SW480 (cell line): ENCODE measurements around the gene PKP4.

ENCODE experiments used
- DNase-seq: peaks from one replicate; pipeline ENCODE4 v3.0.0-alpha.2; 2016; ENCODE audit warnings: low spot score

Gene PKP4

GRCh38 chr2:158497486-158497885 is 40.7 kb downstream of the PKP4 start:
- no peak for DNase-seq

DNA sequence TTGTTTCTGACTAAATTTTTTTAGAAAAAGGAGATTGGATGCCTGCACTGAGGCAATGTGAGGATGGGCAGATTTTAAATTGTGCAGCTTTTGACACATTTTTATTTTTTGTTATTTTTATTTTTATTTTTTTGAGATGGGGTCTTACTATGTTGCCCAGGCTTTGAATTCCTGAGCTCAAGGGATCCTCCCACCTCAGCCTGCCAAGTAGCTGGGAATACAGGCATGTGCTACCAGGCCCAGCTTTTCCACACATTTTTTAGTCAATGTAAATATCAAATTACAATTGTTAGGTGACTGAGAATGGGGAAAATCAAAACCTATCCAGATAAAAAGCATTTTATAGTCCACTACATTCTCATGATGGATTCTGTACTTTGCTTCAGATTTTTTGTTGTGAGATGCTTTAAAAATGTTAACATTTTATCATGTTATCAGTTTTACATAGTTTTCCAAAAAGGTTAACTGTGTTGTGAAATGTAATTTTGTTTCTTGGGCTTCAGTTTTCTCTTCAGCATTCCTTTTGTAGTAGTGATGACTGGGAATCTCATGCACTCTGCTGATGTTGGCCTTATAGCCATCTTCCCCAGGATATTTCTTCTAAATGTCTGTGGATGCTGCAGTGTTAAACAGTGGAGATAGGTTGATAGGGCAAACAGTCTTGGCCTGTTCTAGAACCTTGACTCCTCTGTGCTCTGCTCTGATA is 41.4 kb downstream of the PKP4 start:
- no peak for DNase-seq

GRCh38 chr2:158498749-158499136 is 42.0 kb downstream of the PKP4 start:
- DNase-seq: no peak

DNA sequence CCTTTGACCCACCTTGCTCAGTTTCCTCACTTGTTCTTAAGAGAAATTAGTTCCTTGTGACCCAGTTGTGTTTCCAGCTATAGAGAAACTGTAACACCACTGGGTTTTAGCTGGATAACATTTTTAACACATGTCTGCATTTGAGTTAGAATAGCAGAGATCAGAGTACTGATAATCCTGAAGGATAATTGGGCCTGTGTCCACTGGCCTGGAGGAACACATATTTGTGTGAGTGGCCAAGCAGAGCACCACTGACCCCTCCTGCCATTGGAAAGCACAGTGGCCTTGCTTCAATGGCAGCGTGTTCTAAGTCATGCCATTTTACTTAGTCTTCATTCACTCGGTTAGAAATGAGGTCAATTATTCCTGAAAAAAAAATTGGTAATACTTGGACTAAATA is 42.6 kb downstream of the PKP4 start:
- DNase-seq: no peak

DNA sequence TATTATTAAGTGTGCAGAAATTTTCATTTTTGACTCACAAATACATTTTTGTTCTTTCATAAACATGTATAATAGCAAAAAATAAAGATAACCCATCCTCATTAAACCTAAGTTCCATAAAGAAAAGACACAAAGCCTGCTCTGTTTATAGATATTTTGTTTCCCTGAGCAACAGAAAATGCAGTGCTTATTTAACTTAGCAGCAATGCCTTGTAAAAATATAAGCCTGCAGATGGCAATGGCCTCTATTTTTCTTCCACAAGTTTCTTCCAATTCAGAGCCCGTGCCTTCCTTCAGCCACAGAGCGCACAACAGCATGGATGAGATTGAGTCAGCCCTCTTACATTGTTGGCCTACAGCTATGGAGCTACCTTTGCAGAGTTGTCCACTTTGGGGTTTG is 43.6 kb downstream of the PKP4 start:
- no peak for DNase-seq

DNA sequence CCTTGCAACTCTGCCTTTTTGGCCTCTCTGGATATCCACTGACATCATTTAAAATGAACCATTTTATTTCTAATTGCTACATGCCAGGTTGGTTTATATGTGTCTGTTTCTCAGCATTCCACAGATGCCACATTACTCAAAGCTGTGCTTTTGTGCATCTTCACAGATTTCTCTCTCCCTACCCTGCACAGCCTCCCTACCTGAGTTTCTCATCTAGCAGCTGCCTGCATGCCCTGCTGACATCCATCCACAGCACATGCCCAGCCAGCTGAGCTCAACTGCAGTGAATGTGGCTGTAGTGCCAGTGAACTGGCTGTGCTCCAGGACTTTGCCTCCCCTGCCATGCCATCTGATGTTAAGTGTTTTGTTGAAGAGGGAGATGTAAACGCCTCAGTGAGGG is 44.5 kb downstream of the PKP4 start:
- no peak for DNase-seq

DNA sequence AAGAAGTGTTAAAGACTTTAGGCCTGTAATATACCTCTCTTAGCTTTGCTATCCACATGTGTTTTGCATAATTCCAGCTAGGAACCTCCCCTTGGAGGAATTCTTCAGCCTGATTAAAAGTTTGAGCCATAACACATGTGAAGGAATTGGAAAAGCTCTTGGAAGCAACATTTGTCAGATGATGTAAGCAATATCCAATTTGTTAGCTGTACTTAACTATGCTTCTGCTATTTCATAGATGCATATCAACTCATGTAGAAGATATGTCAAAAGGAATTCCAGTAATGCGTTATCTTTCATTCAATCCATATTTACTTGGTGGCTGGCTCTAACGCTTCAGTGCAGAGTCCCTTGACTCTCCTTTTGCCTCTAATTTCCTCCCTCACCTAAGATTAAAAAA is 46.2 kb downstream of the PKP4 start:
- no peak for DNase-seq

GRCh38 chr2:158504088-158504487 is 47.3 kb downstream of the PKP4 start:
- no peak for DNase-seq

GRCh38 chr2:158505448-158505934 is 48.7 kb downstream of the PKP4 start:
- no peak for DNase-seq

- DNase-seq: no peak
Observed at GRCh38 chr2:158507141-158507540, 50.4 kb downstream of the PKP4 start.

GRCh38 chr2:158507679-158508078 is 50.9 kb downstream of the PKP4 start:
- no peak for DNase-seq

GRCh38 chr2:158509928-158510797 is 53.4 kb downstream of the PKP4 start:
- no peak for DNase-seq

DNA sequence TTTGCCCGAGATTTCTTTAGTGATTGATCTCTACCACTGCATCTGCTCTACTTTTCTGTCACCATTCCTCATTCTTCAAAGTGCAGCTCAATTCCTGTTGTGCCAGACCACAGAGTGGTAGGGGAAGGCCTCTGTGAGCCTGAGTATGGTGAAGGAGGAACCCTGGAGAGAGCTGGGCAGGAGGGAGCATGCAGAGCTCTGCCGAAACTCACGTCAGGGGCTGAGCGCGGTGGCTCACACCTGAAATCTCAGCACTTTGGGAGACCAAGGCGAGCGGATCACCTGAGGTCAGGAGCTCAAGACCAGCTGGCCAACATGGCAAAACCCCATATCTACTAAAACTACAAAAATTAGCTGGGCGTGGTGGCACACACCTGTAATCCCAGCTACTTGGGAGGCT is 54.1 kb downstream of the PKP4 start:
- DNase-seq: no peak

- DNase-seq: no peak
Observed at GRCh38 chr2:158511706-158512105, 55.0 kb downstream of the PKP4 start.

GRCh38 chr2:158512323-158512722 is 55.6 kb downstream of the PKP4 start:
- no peak for DNase-seq

GRCh38 chr2:158513841-158514240 is 57.1 kb downstream of the PKP4 start:
- no peak for DNase-seq

- no peak for DNase-seq
Observed at GRCh38 chr2:158518084-158518483, 61.3 kb downstream of the PKP4 start.

DNA sequence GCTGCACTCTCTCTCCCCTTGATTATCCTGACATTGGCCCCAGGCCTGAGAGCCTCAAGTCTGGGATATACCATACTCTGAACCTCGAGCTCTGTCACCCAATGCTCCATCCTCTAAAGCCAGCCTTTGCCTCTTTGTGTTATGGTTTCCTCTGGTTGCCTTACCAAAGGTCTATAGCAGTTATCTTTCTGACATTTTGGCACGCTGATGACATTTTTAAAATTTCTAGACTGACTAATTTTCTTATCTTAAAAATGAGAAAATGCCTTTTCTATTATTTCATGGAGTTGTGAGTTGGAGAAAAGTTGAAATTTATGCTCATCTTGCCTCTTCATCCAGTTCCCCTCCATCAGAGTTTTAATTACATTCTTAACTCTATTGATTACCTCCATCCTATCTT is 62.7 kb downstream of the PKP4 start:
- no peak for DNase-seq

GRCh38 chr2:158529379-158530259 is 72.9 kb downstream of the PKP4 start:
- DNase-seq: no peak

DNA sequence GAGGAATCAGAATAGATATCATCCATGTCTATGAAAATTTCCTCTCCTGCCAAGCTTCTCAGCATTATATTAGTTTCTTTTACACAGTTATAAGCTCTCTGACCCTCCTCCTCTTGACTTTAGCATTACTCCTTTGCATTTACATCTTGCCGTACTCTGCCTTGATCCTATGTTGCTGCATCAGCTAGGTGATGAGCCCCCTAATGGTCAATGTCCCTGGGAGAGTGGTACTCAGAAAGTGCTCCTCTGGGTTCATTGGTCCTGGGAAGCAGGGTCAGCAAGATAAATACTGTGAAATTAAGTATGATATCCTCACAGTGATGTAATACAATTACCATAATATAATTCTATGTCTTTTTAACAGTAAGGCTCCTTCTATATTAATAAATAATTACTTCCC is 74.1 kb downstream of the PKP4 start:
- no peak for DNase-seq

DNA sequence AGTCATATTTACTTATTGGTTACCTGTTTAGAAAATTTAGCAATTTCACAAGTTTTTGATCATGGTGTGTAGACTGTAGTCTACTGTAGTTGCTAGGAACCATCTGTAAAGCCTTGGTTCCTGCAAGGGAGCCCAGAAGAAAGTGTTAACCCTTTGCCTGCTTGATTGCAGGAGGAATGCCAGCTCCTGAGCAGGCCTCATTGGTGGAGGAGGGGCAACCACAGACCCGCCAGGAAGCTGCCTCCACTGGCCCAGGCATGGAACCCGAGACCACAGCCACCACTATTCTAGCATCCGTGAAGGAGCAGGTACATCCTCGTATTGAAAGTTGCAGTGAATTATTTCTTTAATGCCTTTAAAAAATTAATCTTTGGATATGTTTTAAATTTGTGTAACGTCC is 76.3 kb downstream of the PKP4 start:
- no peak for DNase-seq
